GM21515 (cell line): ENCODE data around the gene LYRM9.
"Not testable (repeated sequence)": the region's sequence is repeated elsewhere in the genome, so short reads cannot be mapped to it uniquely, and the experiment has no call there.

Experiments used
- ATAC-seq: cut with Tn5 transposase; IDR thresholded peaks from one replicate; pipeline ENCODE4 v1.9.1; 2021; ENCODE audit not compliant: unreplicated experiment

LYRM9 gene

DNA sequence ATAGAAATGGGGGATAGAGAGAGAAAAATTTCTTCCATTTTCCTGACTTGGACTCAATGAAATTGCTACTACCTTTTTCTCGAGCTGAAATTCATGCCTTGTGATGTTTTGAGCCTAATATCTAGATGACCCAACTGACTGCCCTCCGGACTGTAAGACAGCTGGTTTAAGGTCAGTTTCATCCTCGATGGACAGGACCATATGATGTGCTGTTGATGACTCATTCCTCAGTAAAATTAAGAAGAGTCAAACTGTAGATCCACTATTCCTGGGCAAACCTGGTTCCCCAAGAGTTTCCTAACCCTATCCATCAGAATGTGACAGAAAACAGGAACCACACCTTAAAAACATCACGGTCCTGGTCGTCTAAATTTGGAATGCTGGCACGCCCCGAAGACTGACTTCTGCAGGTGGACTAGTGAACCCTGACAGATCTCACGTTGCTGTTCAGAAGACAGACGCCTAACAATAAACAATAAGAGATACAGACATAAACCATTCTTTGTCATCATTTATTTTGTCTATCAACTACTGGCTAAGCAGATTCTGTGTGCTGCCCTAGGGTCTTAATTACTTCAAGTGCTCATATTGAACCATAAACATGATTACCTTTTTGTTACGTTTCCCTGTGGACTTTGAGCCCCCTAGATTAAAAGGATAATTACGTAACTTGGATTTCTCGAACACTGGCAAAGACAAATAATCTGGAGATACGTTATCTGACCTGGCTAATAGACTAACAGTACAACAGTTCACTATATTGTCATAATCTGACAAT lies 47.7 kb downstream of the LYRM9 start:
- ATAC-seq: no peak

DNA sequence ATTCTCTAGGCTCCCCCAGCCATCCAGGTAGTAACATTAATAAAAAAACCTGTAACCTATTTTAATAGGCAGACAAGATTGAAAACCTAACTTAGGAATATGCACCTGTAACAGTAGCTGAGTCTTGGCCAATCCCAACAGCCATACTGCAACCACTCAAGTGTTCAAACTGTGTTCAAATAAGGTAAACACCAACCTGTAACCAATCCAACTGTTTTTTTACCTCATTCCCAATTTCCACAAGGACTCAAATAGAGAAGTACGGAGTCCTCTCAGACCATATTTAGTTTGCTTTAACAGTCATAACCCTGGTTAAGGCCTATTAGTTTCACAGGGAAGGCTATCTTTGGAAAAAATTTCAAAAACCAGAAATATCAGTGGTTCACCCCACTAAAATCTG lies 52.5 kb downstream of the LYRM9 start:
- ATAC-seq: no peak

DNA sequence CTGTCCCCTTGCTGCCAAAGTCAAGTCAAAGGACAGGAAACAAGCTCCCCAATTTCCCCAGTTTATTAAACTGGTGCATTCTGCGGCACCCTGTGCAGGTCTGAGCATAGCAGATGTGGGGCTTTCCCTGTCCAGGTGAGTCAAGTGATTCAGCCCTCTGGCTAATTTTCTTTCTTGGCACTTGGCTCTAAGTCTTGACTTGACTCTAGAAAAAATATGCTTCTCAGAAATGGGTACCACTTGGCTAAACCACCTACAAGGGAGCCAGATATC lies 52.8 kb downstream of the LYRM9 start:
- not testable (repeated sequence) for ATAC-seq

DNA sequence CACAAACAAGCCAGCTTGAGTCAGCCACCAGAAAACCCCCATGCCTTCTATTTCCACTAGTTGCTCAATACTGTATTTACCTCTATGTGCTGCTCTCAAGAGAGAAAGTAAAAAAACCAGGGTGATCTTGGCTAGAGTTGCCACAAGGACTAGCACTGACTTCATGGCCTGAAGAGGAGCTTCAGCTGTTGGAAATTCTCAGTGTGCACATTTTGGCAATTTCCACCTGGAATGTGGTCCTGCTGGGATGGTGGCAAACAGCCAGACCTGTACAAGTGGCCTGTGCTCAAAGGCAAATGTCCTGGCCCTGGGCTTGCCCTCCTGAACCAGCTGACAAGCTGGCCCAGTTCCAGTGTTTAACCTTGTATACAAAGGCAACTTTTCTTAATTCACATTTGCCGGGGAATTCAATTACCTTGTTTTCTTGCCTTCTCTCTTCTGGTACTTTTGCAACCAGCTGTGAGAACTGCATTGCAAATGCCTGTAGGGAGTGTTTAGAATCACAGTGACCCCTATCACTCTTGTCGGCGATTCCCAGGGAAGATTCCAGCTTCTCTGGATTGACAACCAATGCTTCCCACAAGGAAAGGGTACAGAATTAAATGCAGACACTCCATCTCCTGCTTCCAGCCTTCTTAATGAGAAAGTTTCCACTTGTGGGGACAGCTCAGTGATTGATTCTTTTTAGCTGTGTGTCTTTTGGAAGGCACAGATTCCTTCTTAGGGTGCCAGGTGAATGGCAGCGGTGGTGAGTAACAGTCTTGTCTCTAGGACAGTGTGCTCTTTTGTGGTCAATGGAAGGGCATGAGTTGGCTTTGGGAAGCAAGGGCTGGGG lies 53.4 kb downstream of the LYRM9 start:
- not testable (repeated sequence) for ATAC-seq

DNA sequence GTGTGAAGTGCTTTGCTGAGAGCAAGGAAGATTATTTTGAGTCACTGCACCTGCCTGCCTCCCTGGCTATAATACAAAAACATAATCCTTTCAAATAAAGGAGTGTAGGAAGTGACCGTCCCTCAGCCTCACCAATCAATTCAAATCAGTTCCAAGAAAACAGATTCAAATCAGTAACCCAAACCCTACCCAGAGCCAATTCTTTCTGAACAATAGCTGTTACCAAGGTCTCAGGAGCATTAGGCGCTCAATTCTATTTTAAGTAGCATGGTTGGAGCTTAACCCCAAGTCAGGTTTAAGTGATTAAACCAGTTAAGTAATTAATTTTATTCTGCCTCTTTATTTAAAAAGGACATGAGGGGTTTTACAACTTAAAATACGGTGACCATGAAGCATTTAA lies 54.6 kb downstream of the LYRM9 start:
- ATAC-seq: not testable (repeated sequence)

DNA sequence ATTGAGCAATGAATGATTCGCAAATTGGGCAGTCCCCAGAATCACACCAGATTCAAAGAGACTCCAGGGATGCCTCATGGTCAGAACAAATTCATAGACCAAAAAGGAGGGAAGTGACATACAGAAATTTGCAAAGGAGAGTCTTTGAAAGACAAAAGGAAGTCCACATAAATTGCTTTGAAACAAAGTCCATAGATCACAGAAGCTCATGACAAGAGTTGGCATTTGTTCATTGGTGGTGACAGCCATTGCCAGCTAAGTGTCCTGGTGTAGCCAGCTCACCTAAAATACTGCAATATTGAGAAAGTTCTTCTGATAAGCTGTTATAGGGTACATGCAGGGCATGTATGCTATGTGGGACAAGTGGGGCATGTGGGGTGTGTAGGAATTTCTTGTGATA lies 55.4 kb downstream of the LYRM9 start:
- ATAC-seq: not testable (repeated sequence)

DNA sequence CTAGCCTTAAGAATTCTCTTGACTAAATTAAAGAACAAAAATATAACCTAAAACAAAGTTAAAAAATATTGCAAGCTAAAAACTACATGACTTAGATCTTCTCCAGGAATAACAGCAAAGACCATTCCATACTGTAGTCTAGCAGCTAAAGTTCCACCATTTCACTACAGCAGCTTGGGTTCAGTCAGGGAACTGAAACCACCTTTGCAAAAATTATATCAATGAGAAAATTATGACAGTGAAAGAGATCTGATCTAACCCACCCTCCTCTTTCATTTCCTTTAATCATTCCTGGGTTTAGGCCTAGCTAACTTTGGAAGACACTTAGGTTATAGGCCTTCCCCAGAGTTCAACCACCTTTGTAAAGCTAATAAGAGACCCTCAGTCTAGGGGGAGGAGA lies 56.5 kb downstream of the LYRM9 start:
- no peak for ATAC-seq

DNA sequence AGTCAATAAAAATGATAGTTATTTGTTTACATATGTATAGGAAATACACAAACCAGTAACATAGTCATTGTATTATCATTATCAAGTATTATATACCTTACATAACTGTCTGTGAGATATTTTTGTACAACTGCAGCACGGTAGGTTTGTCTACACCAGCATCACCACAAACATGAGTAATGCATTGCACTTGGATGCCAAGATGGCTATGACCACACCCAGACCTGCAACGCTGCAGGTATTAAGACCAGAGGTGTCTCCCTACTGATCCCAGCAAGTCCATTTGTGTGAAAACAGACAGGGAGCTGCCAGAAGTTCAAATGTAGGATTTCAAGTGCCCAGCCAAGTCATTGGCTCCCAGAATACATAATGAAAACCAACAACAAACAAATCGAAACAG lies 58.6 kb downstream of the LYRM9 start:
- ATAC-seq: no peak

DNA sequence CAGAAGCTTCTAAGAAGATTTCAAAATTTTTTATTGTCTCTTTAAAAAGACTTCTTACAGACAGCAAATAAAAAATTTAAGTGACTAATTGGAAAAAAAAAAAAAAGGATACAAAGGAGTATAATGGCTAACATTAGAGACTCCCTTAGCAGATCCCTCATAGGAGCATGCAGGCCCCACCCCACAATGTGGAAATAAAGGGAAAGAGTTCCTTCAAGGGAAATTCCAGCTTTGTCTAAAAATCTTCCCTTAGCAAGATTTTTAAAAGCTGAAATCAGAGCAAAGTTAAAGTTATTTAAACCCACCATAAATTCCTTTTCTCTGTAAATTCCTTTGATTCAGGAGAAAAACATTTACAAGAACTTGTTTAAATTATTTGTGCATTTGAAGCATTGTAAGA lies 60.3 kb downstream of the LYRM9 start:
- ATAC-seq: no peak

DNA sequence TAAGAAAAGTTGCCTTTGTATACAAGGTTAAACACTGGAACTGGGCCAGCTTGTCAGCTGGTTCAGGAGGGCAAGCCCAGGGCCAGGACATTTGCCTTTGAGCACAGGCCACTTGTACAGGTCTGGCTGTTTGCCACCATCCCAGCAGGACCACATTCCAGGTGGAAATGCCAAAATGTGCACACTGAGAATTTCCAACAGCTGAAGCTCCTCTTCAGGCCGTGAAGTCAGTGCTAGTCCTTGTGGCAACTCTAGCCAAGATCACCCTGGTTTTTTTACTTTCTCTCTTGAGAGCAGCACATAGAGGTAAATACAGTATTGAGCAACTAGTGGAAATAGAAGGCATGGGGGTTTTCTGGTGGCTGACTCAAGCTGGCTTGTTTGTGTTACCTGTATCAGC lies 63.3 kb downstream of the LYRM9 start:
- ATAC-seq: not testable (repeated sequence)

DNA sequence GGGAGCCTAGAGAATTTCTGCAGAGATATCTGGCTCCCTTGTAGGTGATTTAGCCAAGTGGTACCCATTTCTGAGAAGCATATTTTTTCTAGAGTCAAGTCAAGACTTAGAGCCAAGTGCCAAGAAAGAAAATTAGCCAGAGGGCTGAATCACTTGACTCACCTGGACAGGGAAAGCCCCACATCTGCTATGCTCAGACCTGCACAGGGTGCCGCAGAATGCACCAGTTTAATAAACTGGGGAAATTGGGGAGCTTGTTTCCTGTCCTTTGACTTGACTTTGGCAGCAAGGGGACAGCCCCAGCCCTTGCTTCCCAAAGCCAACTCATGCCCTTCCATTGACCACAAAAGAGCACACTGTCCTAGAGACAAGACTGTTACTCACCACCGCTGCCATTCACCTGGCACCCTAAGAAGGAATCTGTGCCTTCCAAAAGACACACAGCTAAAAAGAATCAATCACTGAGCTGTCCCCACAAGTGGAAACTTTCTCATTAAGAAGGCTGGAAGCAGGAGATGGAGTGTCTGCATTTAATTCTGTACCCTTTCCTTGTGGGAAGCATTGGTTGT lies 63.9 kb downstream of the LYRM9 start:
- ATAC-seq: not testable (repeated sequence)
